ENCODE measurements around the gene ZNF8. TPM values are rescaled to one million over a fixed set of nuclear protein-coding genes. Genes with fewer than 3 reads are reported as not detected.
"Not testable (repeated sequence)": the region's sequence is repeated elsewhere in the genome, so short reads cannot be mapped to it uniquely, and the experiment has no call there.

The ZNF8 gene
- total RNA-seq, 2 donors from 2014 or later: 5.6 to 6.6 TPM

- Mint-ChIP-seq H3K36me3 (ENCODE audit: low read depth) (no peaks in the 10 kb centered on the region), H3K27me3 (no peaks in the 10 kb centered on the region), H3K4me1 (peaks cover 5% of the 10 kb centered on the region), H3K4me3 (no peak overlapping the region), H3K27ac (peak overlapping the region; percentile 49)
- DNase-seq (no peak), ATAC-seq (no peak)
- no peaks in the 10 kb centered on the region for H3K9me3 ChIP-seq (ENCODE audit: control insufficient read depth, low read length, poor library complexity, severe bottlenecking)
Measured at GRCh38 chr19:58328999-58329398, 50.2 kb downstream of the ZNF8 start.

GRCh38 chr19:58330458-58330857 lies 51.7 kb downstream of the ZNF8 start:
- ATAC-seq: no peak
- Mint-ChIP-seq H3K36me3 (ENCODE audit: low read depth) (no peaks in the 10 kb centered on the region), H3K27ac (no peak overlapping the region), H3K4me1 (peaks cover 5% of the 10 kb centered on the region), H3K27me3 (no peaks in the 10 kb centered on the region), H3K4me3 (no peak overlapping the region)
- no peak for DNase-seq
- H3K9me3 ChIP-seq (ENCODE audit: control insufficient read depth, low read length, poor library complexity, severe bottlenecking): no peaks in the 10 kb centered on the region

- no peak overlapping the region for H3K4me3 Mint-ChIP-seq
- no peak for ATAC-seq
- no peak for DNase-seq
- no peaks in the 10 kb centered on the region for H3K9me3 ChIP-seq (ENCODE audit: control insufficient read depth, low read length, poor library complexity, severe bottlenecking)
- H3K27ac Mint-ChIP-seq: peak overlapping the region; percentile 29
- H3K27me3 Mint-ChIP-seq: no peaks in the 10 kb centered on the region
- H3K36me3 Mint-ChIP-seq (ENCODE audit: low read depth): no peaks in the 10 kb centered on the region
- peaks cover 5% of the 10 kb centered on the region for H3K4me1 Mint-ChIP-seq
Measured at GRCh38 chr19:58332697-58333096, 53.9 kb downstream of the ZNF8 start.

GRCh38 chr19:58334691-58335249 lies 56.0 kb downstream of the ZNF8 start:
- peaks cover 6% of the 10 kb centered on the region for H3K4me1 Mint-ChIP-seq
- no peak for ATAC-seq
- no peaks in the 10 kb centered on the region for H3K9me3 ChIP-seq (ENCODE audit: control insufficient read depth, low read length, poor library complexity, severe bottlenecking)

GRCh38 chr19:58335630-58336029 lies 56.9 kb downstream of the ZNF8 start:
- peaks cover 8% of the 10 kb centered on the region for H3K4me1 Mint-ChIP-seq
- DNase-seq (no peak), ATAC-seq (no peak)
- no peak overlapping the region for H3K4me3 Mint-ChIP-seq
- H3K36me3 Mint-ChIP-seq (ENCODE audit: low read depth): peaks cover 4% of the 10 kb centered on the region
- no peak overlapping the region for H3K27ac Mint-ChIP-seq
- H3K27me3 Mint-ChIP-seq: no peaks in the 10 kb centered on the region
- no peaks in the 10 kb centered on the region for H3K9me3 ChIP-seq (ENCODE audit: control insufficient read depth, low read length, poor library complexity, severe bottlenecking)

More at GRCh38 chr19:58334691-58335249, 56.0 kb downstream of the ZNF8 start:
- peaks cover under 1% of the 10 kb centered on the region for H3K36me3 Mint-ChIP-seq (ENCODE audit: low read depth)
- no peak overlapping the region for H3K4me3 Mint-ChIP-seq
- no peak overlapping the region for H3K27ac Mint-ChIP-seq
- no peaks in the 10 kb centered on the region for H3K27me3 Mint-ChIP-seq
- DNase-seq: no peak

GRCh38 chr19:58336216-58336615 lies 57.5 kb downstream of the ZNF8 start:
- H3K9me3 ChIP-seq (ENCODE audit: control insufficient read depth, low read length, poor library complexity, severe bottlenecking): no peaks in the 10 kb centered on the region
- Mint-ChIP-seq H3K4me1 (peaks cover 5% of the 10 kb centered on the region), H3K4me3 (no peak overlapping the region), H3K36me3 (ENCODE audit: low read depth) (peaks cover 5% of the 10 kb centered on the region), H3K27ac (no peak overlapping the region), H3K27me3 (no peaks in the 10 kb centered on the region)
- no peak for DNase-seq
- no peak for ATAC-seq

GRCh38 chr19:58336820-58337219 lies 58.1 kb downstream of the ZNF8 start:
- H3K36me3 Mint-ChIP-seq (ENCODE audit: low read depth): peaks cover 7% of the 10 kb centered on the region
- no peak for ATAC-seq
- H3K27ac Mint-ChIP-seq: no peak overlapping the region
- no peaks in the 10 kb centered on the region for H3K27me3 Mint-ChIP-seq
- DNase-seq: no peak
- no peak overlapping the region for H3K4me3 Mint-ChIP-seq
- H3K4me1 Mint-ChIP-seq: peaks cover 5% of the 10 kb centered on the region
- no peaks in the 10 kb centered on the region for H3K9me3 ChIP-seq (ENCODE audit: control insufficient read depth, low read length, poor library complexity, severe bottlenecking)

- Mint-ChIP-seq H3K27me3 (no peaks in the 10 kb centered on the region), H3K27ac (no peak overlapping the region), H3K4me1 (peaks cover 4% of the 10 kb centered on the region), H3K4me3 (no peak overlapping the region), H3K36me3 (ENCODE audit: low read depth) (peaks cover 9% of the 10 kb centered on the region)
- DNase-seq (no peak), ATAC-seq (no peak)
- no peaks in the 10 kb centered on the region for H3K9me3 ChIP-seq (ENCODE audit: control insufficient read depth, low read length, poor library complexity, severe bottlenecking)
Measured at GRCh38 chr19:58338336-58338735, 59.6 kb downstream of the ZNF8 start.

GRCh38 chr19:58338825-58339558 lies 60.2 kb downstream of the ZNF8 start:
- no peak overlapping the region for H3K27ac Mint-ChIP-seq
- H3K4me1 Mint-ChIP-seq: peaks cover 4% of the 10 kb centered on the region
- peaks cover 9% of the 10 kb centered on the region for H3K36me3 Mint-ChIP-seq (ENCODE audit: low read depth)
- H3K4me3 Mint-ChIP-seq: no peak overlapping the region
- no peaks in the 10 kb centered on the region for H3K27me3 Mint-ChIP-seq
- no peak for ATAC-seq
- no peaks in the 10 kb centered on the region for H3K9me3 ChIP-seq (ENCODE audit: control insufficient read depth, low read length, poor library complexity, severe bottlenecking)
- DNase-seq: no peak

- no peak for DNase-seq
- peaks cover 10% of the 10 kb centered on the region for H3K36me3 Mint-ChIP-seq (ENCODE audit: low read depth)
- H3K9me3 ChIP-seq (ENCODE audit: control insufficient read depth, low read length, poor library complexity, severe bottlenecking): no peaks in the 10 kb centered on the region
- peaks cover 15% of the 10 kb centered on the region for H3K4me1 Mint-ChIP-seq
- H3K27ac Mint-ChIP-seq: peak overlapping the region; percentile 39
- peak overlapping the region; percentile 91 for H3K4me3 Mint-ChIP-seq
- ATAC-seq: no peak
- no peaks in the 10 kb centered on the region for H3K27me3 Mint-ChIP-seq
Measured at GRCh38 chr19:58345558-58345957, 66.8 kb downstream of the ZNF8 start.

GRCh38 chr19:58346961-58347929 lies 68.5 kb downstream of the ZNF8 start:
- Mint-ChIP-seq H3K4me1 (peaks cover 15% of the 10 kb centered on the region), H3K27me3 (no peaks in the 10 kb centered on the region), H3K36me3 (ENCODE audit: low read depth) (peaks cover 6% of the 10 kb centered on the region), H3K4me3 (peak overlapping the region; percentile 91), H3K27ac (peak overlapping the region; percentile 85)
- DNase-seq (peak; percentile 56 to 63 (median 63)), ATAC-seq (peak; percentile 94)
- H3K9me3 ChIP-seq (ENCODE audit: control insufficient read depth, low read length, poor library complexity, severe bottlenecking): no peaks in the 10 kb centered on the region

- Mint-ChIP-seq H3K27ac (peak overlapping the region; percentile 85), H3K4me3 (peak overlapping the region; percentile 91), H3K4me1 (peaks cover 15% of the 10 kb centered on the region)
- H3K9me3 ChIP-seq (ENCODE audit: control insufficient read depth, low read length, poor library complexity, severe bottlenecking); H3K36me3 Mint-ChIP-seq (ENCODE audit: low read depth); DNase-seq; H3K27me3 Mint-ChIP-seq: not testable (repeated sequence)
- ATAC-seq: peak; percentile 12
Measured at GRCh38 chr19:58348080-58348479, 69.3 kb downstream of the ZNF8 start.

- DNase-seq: no peak
- Mint-ChIP-seq H3K4me1 (peaks cover 15% of the 10 kb centered on the region), H3K36me3 (ENCODE audit: low read depth) (peaks cover 4% of the 10 kb centered on the region), H3K27ac (no peak overlapping the region), H3K4me3 (peak overlapping the region; percentile 53), H3K27me3 (no peaks in the 10 kb centered on the region)
- no peaks in the 10 kb centered on the region for H3K9me3 ChIP-seq (ENCODE audit: control insufficient read depth, low read length, poor library complexity, severe bottlenecking)
- ATAC-seq: no peak
Measured at GRCh38 chr19:58349590-58349989, 70.8 kb downstream of the ZNF8 start.

Measured in T-helper 17 cell (primary cell).